ENCODE measurements around the gene KIF26B. TPM values are rescaled to one million over a fixed set of nuclear protein-coding genes. Genes with fewer than 3 reads are reported as not detected.

KIF26B gene
- total RNA-seq, 3 donors from 2014 or later (not counting 1 experiment from before 2014, with no cell fraction given): 0.16 to 0.96 (median 0.18) TPM

DNA sequence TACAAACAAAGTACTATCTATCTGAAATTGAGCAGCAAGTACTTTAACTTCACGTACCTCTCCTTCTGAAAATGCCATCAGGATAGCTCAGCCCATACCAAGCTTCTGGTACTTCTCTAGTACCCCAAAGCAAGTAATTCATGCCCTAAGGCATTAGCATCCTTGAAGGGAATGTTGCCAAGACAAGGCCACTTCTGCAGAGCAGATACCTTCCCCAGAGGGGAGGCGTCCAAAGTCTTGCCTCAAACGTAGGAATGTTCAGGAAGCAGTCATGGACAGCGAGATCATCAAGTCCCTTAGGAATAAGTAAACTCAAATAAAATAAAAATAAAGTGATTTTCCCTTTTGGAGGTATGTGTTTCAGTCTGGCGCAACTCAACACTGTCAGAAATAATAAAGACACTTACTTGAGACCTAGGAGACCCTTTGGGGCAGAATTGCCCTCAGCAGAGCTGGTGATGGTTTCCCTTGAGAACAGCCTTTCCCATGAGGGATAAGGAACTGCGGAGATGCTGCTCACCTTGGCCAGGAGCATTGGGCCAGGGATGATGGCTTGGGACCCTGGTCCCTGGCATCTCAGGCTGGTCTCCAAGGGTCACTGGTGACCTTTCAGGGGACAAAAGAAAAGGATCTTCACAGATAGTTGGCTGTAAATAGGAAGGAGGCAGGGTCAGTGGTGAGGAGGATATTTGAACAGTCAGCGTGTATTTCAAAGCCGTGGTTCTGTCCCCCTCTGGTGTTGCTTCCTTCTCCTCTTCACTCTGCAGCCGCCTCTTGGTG lies 522.9 kb downstream of the KIF26B start:
- no peaks in the 10 kb centered on the region for H3K36me3 ChIP-seq (ENCODE audit: control insufficient read depth, insufficient read depth, low read length)
- 87% methylated on average over 7 of the region's 9 CpGs for WGBS (ENCODE audit: insufficient coverage)
- TF ChIP-seq, protein P1, sequence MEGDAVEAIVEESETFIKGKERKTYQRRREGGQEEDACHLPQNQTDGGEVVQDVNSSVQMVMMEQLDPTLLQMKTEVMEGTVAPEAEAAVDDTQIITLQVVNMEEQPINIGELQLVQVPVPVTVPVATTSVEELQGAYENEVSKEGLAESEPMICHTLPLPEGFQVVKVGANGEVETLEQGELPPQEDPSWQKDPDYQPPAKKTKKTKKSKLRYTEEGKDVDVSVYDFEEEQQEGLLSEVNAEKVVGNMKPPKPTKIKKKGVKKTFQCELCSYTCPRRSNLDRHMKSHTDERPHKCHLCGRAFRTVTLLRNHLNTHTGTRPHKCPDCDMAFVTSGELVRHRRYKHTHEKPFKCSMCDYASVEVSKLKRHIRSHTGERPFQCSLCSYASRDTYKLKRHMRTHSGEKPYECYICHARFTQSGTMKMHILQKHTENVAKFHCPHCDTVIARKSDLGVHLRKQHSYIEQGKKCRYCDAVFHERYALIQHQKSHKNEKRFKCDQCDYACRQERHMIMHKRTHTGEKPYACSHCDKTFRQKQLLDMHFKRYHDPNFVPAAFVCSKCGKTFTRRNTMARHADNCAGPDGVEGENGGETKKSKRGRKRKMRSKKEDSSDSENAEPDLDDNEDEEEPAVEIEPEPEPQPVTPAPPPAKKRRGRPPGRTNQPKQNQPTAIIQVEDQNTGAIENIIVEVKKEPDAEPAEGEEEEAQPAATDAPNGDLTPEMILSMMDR (IDR thresholded peaks at IDR 0.05): no peak
- no peak overlapping the region for H3K4me3 ChIP-seq (ENCODE audit: low read length)
- DNase-seq: no peak
- Mint-ChIP-seq H3K9me3 (no peaks in the 10 kb centered on the region), H3K4me1 (no peaks in the 10 kb centered on the region), H3K4me3 (no peak overlapping the region), H3K27me3 (ENCODE audit: low read depth in 2 of 2) (no peaks in the 10 kb centered on the region), H3K36me3 (no peaks in the 10 kb centered on the region), H3K27ac (no peak overlapping the region)
- no peaks in the 10 kb centered on the region for H3K9me3 ChIP-seq (ENCODE audit: control insufficient read depth, insufficient read depth, low read length)
- no peaks in the 10 kb centered on the region for H3K27me3 ChIP-seq (ENCODE audit: control insufficient read depth, insufficient read depth, low read length)
- H3K27ac ChIP-seq (ENCODE audit: low read length): no peak overlapping the region
- intact Hi-C loops (cut with micrococcal nuclease): no loop called here
- ATAC-seq: no peak
- H3K4me1 ChIP-seq (ENCODE audit: control insufficient read depth, insufficient read depth, low read length): no peaks in the 10 kb centered on the region

- Mint-ChIP-seq H3K9me3 (no peaks in the 10 kb centered on the region), H3K27me3 (ENCODE audit: low read depth in 2 of 2) (no peaks in the 10 kb centered on the region), H3K4me1 (no peaks in the 10 kb centered on the region), H3K36me3 (no peaks in the 10 kb centered on the region), H3K4me3 (peak overlapping the region; percentile 31), H3K27ac (no peak overlapping the region)
- 95% methylated on average over 5 of the region's 5 CpGs for WGBS (ENCODE audit: insufficient coverage)
- Histone ChIP-seq H3K27ac (ENCODE audit: low read length) (no peak overlapping the region), H3K4me3 (ENCODE audit: low read length) (no peak overlapping the region), H3K27me3 (ENCODE audit: control insufficient read depth, insufficient read depth, low read length) (no peaks in the 10 kb centered on the region), H3K36me3 (ENCODE audit: control insufficient read depth, insufficient read depth, low read length) (no peaks in the 10 kb centered on the region), H3K9me3 (ENCODE audit: control insufficient read depth, insufficient read depth, low read length) (no peaks in the 10 kb centered on the region), H3K4me1 (ENCODE audit: control insufficient read depth, insufficient read depth, low read length) (no peaks in the 10 kb centered on the region)
- TF ChIP-seq, protein P1 (IDR thresholded peaks at IDR 0.05): no peak
- intact Hi-C loops (cut with micrococcal nuclease): no loop called here
- no peak for DNase-seq
- no peak for ATAC-seq
Observed at GRCh38 chr1:245678860-245679411, 524.2 kb downstream of the KIF26B start.

- H3K4me1 ChIP-seq (ENCODE audit: control insufficient read depth, insufficient read depth, low read length): no peaks in the 10 kb centered on the region
- H3K4me1 Mint-ChIP-seq: no peaks in the 10 kb centered on the region
- H3K4me3 ChIP-seq (ENCODE audit: low read length): no peak overlapping the region
- H3K36me3 ChIP-seq (ENCODE audit: control insufficient read depth, insufficient read depth, low read length): no peaks in the 10 kb centered on the region
- no peaks in the 10 kb centered on the region for H3K27me3 ChIP-seq (ENCODE audit: control insufficient read depth, insufficient read depth, low read length)
- H3K36me3 Mint-ChIP-seq: no peaks in the 10 kb centered on the region
- no peaks in the 10 kb centered on the region for H3K27me3 Mint-ChIP-seq (ENCODE audit: low read depth in 2 of 2)
- H3K9me3 ChIP-seq (ENCODE audit: control insufficient read depth, insufficient read depth, low read length): no peaks in the 10 kb centered on the region
- no peak overlapping the region for H3K27ac Mint-ChIP-seq
- intact Hi-C loops (cut with micrococcal nuclease): no loop called here
- no peak overlapping the region for H3K4me3 Mint-ChIP-seq
- H3K9me3 Mint-ChIP-seq: no peaks in the 10 kb centered on the region
- H3K27ac ChIP-seq (ENCODE audit: low read length): no peak overlapping the region
- TF ChIP-seq, protein P1 (IDR thresholded peaks at IDR 0.05): no peak
- no peak for DNase-seq
- WGBS (ENCODE audit: insufficient coverage): 68% methylated on average over 24 of the region's 24 CpGs
- no peak for ATAC-seq
Observed at GRCh38 chr1:245679821-245680780, 525.3 kb downstream of the KIF26B start.
